Fibroblast of villous mesenchyme (primary cell): ENCODE results near the gene OR51M1. TPM values are rescaled to one million over a fixed set of nuclear protein-coding genes. Genes with fewer than 3 reads are reported as not detected.
"Not testable (repeated sequence)": the region's sequence is repeated elsewhere in the genome, so short reads cannot be mapped to it uniquely, and the experiment has no call there.

Source experiments
- DNase-seq: peaks from one replicate; pipeline ENCODE4 v3.0.0-alpha.2; 2010; ENCODE audit warnings: low read depth
- H3K4me3 ChIP-seq: 2 replicates; pipeline ENCODE4 v1.5.1; 2011; ENCODE audit warnings: low read depth, mild to moderate bottlenecking, low read length
- total RNA-seq: library from RNA; depleted of rRNA; stranded (reverse); fragments of >200 nt; gene quantifications from 2 replicates; pipeline ENCODE4 v1.2.3, GENCODE V29; 2012
- TF ChIP-seq, protein P1 (sequence below): IDR thresholded peaks from 2 replicates; pipeline ENCODE4 v1.5.1; 2012; ENCODE audit warnings: low read depth, mild to moderate bottlenecking, low read length; ENCODE audit not compliant: insufficient read depth

The OR51M1 gene
- total RNA-seq, 1 donor: not detected

DNA sequence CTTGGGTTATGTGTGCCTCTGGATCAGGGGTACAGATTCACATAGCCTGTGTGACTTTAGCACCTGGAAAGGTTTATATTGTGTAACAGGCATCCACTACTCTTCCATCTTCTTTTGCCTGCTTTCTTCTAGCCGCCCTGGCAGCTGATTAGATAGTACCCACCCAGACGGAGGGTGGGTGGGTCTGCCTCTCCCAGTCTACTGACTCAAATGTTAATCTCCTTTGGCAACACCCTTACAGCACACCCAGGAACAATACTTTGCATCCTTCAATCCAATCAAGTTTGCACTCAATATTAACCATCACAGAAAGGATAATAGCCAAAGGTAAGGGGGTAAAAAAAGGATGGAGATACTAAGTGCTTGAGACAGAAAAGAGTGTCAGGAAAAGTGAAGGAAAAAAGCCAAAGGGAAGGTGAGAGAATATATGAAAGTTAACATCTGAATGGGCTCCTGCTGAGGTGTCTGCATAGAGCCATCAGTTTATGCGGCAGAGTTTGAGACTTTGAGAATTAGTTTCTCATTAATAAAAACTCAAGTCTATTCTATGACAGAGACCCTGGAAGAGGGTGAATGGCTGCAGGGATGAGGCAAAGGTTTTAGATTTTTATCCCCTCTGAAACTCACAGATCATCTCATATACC lies 34.9 kb upstream of the OR51M1 start:
- TF ChIP-seq, protein P1, sequence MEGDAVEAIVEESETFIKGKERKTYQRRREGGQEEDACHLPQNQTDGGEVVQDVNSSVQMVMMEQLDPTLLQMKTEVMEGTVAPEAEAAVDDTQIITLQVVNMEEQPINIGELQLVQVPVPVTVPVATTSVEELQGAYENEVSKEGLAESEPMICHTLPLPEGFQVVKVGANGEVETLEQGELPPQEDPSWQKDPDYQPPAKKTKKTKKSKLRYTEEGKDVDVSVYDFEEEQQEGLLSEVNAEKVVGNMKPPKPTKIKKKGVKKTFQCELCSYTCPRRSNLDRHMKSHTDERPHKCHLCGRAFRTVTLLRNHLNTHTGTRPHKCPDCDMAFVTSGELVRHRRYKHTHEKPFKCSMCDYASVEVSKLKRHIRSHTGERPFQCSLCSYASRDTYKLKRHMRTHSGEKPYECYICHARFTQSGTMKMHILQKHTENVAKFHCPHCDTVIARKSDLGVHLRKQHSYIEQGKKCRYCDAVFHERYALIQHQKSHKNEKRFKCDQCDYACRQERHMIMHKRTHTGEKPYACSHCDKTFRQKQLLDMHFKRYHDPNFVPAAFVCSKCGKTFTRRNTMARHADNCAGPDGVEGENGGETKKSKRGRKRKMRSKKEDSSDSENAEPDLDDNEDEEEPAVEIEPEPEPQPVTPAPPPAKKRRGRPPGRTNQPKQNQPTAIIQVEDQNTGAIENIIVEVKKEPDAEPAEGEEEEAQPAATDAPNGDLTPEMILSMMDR: no peak
- no peak overlapping the region for H3K4me3 ChIP-seq
- DNase-seq: no peak

- TF ChIP-seq, protein P1: no peak
- H3K4me3 ChIP-seq: no peak overlapping the region
- no peak for DNase-seq
Observed at GRCh38 chr11:5349550-5349949, 34.1 kb upstream of the OR51M1 start.

- no peak within 1 kb of the TSS for H3K4me3 ChIP-seq
- DNase-seq: no peak
- TF ChIP-seq, protein P1: no peak
Observed at GRCh38 chr11:5351208-5351607, 32.4 kb upstream of the OR51M1 start, which contains the start of gene OR51B6. Gene OR51B6 (plus strand): TSS chr11:5351508. CDS start chr11:5351508, 0 bp downstream.

DNA sequence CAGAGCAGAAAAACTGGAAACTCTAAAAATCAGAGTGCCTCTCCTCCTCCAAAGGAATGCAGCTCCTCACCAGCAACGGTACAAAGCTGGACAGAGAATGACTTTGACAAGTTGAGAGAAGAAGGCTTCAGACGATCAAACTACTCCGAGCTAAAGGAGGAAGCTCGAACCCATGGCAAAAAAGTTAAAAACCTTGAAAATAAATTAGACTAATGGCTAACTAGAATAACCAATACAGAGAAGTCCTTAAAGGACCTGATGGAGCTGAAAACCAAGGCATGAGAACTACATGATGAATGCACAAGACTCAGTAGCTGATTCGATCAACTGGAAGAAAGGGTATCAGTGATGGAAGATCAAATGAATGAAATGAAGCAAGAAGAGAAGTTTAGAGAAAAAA lies 27.6 kb upstream of the OR51M1 start:
- DNase-seq, H3K4me3 ChIP-seq: not testable (repeated sequence)

- DNase-seq: no peak
- TF ChIP-seq, protein P1: no peak
- no peak overlapping the region for H3K4me3 ChIP-seq
Observed at GRCh38 chr11:5362017-5362625, 21.5 kb upstream of the OR51M1 start.

DNA sequence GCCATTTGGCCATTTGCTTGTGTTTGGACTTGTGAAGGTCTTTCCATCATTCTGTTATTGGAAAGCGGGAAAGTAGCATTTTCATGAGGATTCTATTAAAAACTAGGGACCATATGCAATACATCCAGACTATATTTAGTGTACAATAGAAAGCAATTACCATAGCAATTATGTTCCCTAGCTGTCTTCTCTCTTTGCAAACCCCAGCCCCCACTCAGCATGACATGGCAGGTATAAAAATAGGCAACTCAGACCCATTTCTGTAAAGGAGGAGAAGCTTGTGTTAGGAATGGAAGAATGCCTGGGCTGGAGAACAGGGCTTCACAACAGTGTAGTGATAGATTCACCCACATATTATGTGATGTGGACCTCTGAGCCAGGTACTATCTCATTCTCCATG lies 19.9 kb upstream of the OR51M1 start:
- no peak for DNase-seq
- no peak overlapping the region for H3K4me3 ChIP-seq
- TF ChIP-seq, protein P1: no peak

DNA sequence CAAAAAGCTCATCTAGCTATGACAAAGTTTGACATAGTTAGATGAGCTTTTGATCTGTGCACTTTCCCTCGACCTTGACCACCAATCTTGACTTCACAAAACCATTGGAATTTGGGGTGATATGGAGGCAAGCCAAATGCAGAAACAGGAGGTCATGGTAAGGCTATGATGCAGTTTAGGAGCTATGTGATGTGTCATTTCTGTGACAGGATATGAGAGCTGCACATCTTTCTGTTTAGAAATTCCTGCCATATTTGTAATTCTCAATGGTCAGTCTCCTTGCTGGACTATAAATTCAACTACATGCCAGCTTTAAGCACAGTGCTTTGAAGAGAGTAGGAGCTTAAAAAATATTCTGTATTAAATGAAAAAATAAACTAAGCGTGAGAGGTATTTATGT lies 19.4 kb upstream of the OR51M1 start:
- TF ChIP-seq, protein P1: no peak
- peak; percentile 49 for DNase-seq
- no peak overlapping the region for H3K4me3 ChIP-seq

- H3K4me3 ChIP-seq, DNase-seq: not testable (repeated sequence)
Observed at GRCh38 chr11:5366365-5366764, 17.2 kb upstream of the OR51M1 start.
